OCI-LY1 (cell line): ENCODE data around the gene SCYL2.

ENCODE experiments used
- CTCF ChIP-seq: fragments of 200-600 bp; sonication (generic), shearing (Covaris generic); IDR thresholded peaks from 2 replicates; pipeline ENCODE4 v1.5.1; 2017; ENCODE audit warnings: mild to moderate bottlenecking, antibody characterized with exemption, low read length, moderate library complexity, mixed read lengths
- EZH2 ChIP-seq: fragments of 200-600 bp; sonication (generic), shearing (Covaris generic); IDR thresholded peaks from 2 replicates; pipeline ENCODE4 v1.8.0; 2017; ENCODE audit warnings: borderline replicate concordance, mixed run types, mild to moderate bottlenecking, antibody characterized with exemption, low read length, moderate library complexity, mixed read lengths

- TF ChIP-seq CTCF (no peak), EZH2 (no peak)
These were observed 109.2 kb downstream of the SCYL2 start for GRCh38 chr12:100376161-100376560.
